ENCODE measurements around the gene LHX1.

LHX1 gene

DNA sequence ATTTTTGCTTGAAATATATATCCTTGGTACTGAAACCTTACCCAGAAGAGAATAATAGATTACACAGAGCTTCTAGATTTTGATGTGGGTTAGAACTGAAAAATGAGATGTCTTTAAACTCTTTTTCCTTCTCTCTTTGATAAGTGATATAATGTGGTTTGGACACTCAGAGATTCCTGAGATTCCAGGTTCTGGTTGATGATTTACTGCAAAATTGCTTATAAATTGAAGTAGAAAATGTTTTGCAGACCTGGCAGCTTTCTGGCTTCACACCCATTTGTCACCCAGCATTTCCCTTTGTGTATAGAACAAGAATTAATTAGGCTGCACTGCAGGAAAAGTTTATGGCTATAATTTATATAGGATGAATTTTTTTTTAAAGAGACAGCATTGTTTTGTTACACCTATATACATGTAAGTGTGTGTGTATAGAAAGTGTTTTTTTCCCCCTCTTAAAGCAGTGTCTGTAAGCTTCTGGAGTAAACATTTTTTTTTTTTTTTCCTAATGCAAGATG is 35.0 kb downstream of the LHX1 start:
- DNase-seq (ENCODE audit: low spot score): no peak

DNA sequence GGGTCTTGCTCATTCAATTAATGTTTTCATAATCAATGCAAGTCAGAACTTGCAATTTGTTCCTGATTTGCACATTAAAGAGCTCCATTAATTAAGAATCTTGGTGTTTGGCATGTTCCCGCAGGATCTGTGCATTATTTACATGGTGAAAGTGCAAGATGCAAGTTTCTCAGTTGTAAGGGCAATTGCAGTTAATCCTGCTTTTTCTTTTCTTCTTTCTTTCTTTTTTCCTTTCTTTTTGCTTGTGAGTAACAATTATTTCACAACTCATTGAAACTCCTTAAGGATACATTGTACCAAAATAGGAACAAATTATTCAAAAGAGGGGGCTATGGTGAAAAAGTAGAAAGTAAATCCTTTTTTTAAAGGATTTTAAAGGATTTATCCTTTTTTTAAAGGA is 35.6 kb downstream of the LHX1 start:
- DNase-seq (ENCODE audit: low spot score): no peak

DNA sequence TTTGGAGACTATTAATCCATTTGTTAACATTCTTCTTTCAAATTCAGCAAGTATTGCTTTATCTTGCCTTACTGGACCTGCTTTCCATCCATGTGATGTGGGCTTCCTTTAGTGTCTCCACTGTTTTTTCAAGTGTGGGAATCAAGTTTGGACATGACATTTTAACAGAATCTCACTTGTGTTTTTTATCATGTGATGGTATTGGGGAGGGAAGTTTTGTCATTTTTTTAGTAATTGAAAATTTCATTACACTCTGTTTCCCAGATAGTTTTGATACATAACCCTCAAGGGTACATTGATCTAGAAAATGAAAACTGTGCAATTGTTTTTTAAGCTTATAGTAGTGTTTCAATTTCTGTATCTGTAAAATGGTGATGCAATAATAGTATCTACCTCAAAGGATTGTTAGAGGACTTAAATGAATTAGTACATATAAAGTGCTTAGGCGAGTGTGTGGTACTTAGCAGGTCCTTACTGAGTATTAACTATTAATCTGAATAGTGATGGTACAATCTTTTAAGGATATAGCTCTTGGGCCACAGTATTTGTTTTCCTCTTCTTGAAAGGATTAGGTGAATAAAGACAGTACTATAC is 38.7 kb downstream of the LHX1 start:
- DNase-seq (ENCODE audit: low spot score): no peak

DNA sequence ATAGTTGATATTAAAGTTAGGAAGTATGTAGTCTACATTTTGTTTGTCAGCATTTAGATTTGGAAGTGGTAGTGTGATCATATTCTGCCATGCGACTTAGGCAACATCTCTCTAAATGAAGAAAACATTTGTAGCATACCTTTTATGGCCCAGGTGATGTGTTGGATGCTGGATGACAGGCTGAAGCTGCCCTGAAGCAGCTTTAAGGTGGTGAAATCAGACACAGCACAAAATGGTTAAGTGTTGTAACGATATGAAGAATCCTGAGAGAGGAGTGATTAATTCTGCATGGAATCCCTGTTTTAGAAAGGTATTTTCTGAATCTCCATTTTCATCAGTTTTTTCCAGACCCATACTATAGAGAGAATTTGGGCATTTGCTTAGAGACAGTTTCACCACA is 39.8 kb downstream of the LHX1 start:
- no peak for DNase-seq (ENCODE audit: low spot score)

DNA sequence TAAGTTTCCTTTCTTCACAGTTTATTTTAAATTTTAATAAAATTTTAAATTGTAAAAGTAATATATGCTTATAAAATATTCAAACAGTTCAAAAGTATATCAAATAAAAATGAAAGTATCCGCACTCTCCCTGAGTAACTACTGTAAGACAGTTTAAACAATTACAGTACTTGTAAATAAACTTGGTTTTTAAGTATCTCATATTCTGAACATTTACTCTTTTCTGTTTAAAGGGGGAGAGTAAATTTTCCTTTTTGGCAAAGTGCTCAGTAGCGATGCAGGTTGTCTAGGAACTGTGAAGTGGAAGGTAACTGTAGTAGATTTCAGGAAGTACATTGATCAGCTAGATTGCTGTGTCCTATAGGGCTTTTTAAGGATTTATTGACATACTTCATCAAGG is 40.3 kb downstream of the LHX1 start:
- DNase-seq (ENCODE audit: low spot score): no peak

DNA sequence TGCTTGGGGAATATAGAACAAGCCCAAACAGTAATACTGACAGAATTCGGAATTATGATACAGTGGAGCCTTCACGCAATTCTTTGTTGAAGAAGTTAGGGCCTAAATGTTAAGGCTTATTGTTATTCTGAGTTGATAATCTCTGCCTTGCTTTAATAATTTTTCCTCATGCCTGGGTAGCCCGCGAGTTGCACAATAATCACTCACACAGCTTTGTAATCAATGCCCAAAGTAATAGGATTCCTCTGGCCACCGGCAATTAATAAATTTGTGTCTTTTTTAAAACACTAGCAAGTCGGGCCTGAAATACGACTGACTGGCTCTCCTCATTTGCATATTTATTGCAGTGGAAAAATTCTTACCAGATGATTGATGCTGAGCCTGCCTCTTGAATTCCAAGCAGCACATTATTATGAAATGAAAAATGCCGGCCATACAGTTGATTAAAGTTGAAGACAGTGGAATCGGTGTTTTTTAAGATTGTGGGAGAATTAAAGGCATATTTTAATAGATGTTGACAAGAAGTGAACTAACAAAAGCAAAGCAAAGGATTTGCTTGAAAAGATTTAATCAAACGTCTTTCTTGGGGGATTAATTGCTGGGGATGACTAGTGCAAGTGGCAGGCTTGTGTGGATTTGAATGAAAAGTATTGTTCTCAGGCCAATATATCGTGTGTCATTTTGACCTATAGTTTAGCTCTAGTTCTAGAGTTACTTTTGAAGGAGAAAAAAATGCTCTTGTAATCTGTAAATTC is 41.7 kb downstream of the LHX1 start:
- peak; percentile 77 for DNase-seq (ENCODE audit: low spot score)

DNA sequence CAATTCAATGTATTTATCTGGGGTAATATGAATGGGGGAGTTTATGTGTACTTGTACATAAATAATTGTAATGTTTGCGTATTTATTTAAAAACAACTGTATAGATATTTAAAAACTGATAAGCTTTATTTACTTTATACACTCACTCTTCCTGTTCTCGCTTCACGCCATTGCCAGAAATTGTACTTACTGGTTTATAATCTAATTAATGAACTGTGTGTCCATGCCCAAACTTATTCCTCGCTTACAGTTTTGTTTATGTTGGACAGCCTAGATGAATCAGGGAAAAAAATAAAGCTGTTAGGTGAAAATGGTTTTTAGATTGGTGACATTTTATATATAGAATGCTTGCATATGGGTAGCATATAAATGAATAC is 42.3 kb downstream of the LHX1 start:
- DNase-seq (ENCODE audit: low spot score): no peak

DNA sequence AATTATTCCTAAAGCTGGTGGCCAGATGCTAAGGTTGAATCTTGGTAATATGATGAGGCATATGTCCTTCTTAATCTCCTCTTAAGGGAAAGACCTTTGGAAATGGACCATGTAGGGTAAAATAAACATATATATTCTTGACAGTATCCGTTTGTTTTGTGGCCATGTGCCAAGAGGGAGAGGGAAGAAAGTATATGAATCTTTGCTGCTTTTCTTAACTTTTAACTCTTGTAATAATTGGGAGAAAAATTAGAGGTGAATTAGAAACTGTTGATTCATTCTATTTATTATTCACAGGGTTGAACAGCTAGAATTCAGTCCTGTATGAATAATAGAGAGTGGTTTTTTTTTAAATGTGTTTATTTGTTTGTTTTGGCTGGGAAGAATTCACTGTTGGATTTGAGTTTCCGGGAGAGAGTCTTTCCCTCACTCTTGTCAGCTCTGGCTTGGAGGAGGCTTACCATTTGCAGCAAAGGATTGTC is 43.0 kb downstream of the LHX1 start:
- no peak for DNase-seq (ENCODE audit: low spot score)

DNA sequence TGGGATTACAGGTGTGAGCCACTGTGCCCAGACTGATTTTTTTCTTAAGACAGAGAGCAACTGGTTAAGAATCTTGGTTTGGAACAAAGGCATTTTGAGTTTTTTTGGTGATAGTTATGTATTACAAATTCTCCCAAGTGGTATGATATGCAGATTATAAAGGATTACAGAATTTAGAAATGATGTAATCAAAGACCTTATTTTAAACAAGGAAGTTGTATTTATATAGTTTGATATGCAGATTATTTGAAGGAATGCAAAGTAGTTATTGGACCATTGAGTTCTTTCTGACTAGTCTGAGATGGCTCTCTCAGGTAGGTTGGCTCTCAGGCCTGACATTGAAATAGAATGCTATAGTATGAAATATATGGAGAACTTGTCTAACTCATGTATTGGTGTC is 46.3 kb downstream of the LHX1 start:
- no peak for DNase-seq (ENCODE audit: low spot score)

DNA sequence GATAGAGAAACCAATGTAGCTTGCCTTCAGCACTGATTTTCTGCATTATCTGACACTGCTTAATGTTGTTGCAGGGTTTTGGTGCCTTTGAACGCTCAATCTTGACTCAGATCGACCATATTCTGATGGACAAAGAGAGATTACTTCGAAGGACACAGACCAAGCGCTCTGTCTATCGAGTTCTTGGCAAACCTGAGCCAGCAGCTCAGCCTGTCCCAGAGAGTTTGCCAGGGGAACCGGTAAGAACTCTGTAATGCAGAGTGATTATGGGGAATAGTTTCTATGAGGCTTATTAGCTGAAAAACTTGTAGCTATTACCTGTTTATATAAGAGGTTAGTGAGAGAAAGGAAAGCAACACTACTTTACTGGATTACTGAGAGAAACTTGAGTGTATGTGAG is 51.9 kb downstream of the LHX1 start:
- no peak for DNase-seq (ENCODE audit: low spot score)

DNA sequence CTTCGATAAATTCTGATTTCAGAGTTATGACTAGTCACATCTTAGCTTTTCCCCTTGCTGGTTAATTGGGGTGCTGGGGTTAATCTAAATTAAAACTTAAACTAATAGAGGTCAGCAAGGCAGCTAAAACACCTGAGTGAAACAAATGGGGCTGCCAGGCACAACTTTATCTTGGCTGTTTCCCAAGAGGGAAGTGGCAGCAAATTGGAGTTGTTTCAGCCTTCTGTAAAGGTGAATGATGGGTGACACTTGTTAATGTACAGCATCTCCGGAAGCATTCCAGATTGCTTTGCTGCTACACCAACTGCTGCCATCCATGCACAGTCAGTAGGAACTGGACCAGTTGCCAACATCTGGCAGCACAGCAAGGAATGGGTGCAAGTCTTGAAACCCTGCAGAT is 55.4 kb downstream of the LHX1 start:
- no peak for DNase-seq (ENCODE audit: low spot score)

DNA sequence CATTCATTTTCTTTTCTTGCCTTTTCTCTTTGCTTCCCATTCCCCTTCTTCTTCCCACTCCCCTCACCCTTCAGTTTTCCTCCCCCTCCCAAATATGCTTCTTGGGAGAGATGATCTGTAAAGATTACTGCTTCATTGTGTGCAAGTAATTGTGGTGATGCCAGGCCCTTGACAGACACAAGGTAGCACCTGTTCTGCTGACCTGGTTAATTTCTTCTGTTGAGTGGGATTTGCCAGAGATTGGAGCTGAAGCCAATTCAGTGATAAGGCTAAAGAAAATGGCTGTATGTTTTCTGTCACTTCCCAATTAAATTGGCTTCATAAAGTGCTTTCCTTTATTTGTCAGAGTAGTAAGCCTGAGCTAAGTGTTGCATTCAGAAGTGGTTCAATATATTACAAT is 56.0 kb downstream of the LHX1 start:
- no peak for DNase-seq (ENCODE audit: low spot score)

Measured in COLO829 (cell line).